HG02870 (cell line): Measurements from ENCODE around the gene ESD.

Source experiments
- ATAC-seq: cut with Tn5 transposase; IDR thresholded peaks from one replicate; pipeline ENCODE4 v1.9.1; 2021; ENCODE audit warnings: mild to moderate bottlenecking, moderate library complexity; ENCODE audit not compliant: unreplicated experiment

ESD gene

GRCh38 chr13:46747031-46747820 is 49.7 kb downstream of the ESD start:
- no peak for ATAC-seq

- ATAC-seq: no peak
These were observed 51.3 kb downstream of the ESD start for GRCh38 chr13:46745706-46746105.

- no peak for ATAC-seq
These were observed 51.9 kb downstream of the ESD start for GRCh38 chr13:46745062-46745461.

- ATAC-seq: no peak
These were observed 53.8 kb downstream of the ESD start for GRCh38 chr13:46743191-46743590.

- no peak for ATAC-seq
These were observed 57.4 kb downstream of the ESD start for GRCh38 chr13:46739447-46740098.

- ATAC-seq: no peak
These were observed 58.2 kb downstream of the ESD start for GRCh38 chr13:46738766-46739165.

- no peak for ATAC-seq
These were observed 58.9 kb downstream of the ESD start for GRCh38 chr13:46738055-46738454.

GRCh38 chr13:46736541-46737310 is 60.2 kb downstream of the ESD start:
- ATAC-seq: no peak

- no peak for ATAC-seq
These were observed 61.5 kb downstream of the ESD start for GRCh38 chr13:46735425-46735824.

GRCh38 chr13:46731535-46731934 is 65.4 kb downstream of the ESD start:
- ATAC-seq: no peak

GRCh38 chr13:46728777-46729176 is 68.2 kb downstream of the ESD start:
- ATAC-seq: no peak

GRCh38 chr13:46726347-46726746 is 70.6 kb downstream of the ESD start:
- no peak for ATAC-seq
